GM19438 (cell line): ENCODE data around the gene CCM2.
"Not testable (repeated sequence)": the region's sequence is repeated elsewhere in the genome, so short reads cannot be mapped to it uniquely, and the experiment has no call there.

Experiments
- ATAC-seq: cut with Tn5 transposase; IDR thresholded peaks from one replicate; pipeline ENCODE4 v1.9.1; 2021; ENCODE audit warnings: low read depth; ENCODE audit not compliant: unreplicated experiment

CCM2 gene

GRCh38 chr7:45028138-45028919, 28.3 kb downstream of the CCM2 start:
- no peak for ATAC-seq

DNA sequence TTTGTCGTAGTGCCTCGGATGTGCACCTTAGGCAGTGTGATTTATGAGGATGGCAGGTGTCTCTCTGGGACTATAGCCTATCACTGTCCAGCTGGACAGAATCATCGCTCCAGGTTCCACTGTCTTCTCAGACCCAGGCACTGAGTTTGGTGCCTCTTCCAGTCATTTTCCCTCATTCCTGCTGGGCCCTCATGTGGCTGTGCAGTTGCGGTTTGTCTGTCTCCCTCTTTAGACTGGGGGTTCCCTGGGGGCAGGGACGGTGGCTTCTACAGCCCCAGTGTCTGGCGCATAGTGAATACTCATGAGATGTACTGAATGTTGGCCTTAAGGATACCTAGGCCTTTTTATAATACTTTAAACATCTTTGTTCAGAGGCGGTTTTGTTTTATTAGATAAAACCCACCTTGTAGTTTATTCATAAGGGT, 28.9 kb downstream of the CCM2 start:
- ATAC-seq: no peak

- ATAC-seq: no peak
These were observed 31.8 kb downstream of the CCM2 start for GRCh38 chr7:45031829-45032228.

GRCh38 chr7:45032421-45032820, 32.4 kb downstream of the CCM2 start:
- ATAC-seq: no peak

DNA sequence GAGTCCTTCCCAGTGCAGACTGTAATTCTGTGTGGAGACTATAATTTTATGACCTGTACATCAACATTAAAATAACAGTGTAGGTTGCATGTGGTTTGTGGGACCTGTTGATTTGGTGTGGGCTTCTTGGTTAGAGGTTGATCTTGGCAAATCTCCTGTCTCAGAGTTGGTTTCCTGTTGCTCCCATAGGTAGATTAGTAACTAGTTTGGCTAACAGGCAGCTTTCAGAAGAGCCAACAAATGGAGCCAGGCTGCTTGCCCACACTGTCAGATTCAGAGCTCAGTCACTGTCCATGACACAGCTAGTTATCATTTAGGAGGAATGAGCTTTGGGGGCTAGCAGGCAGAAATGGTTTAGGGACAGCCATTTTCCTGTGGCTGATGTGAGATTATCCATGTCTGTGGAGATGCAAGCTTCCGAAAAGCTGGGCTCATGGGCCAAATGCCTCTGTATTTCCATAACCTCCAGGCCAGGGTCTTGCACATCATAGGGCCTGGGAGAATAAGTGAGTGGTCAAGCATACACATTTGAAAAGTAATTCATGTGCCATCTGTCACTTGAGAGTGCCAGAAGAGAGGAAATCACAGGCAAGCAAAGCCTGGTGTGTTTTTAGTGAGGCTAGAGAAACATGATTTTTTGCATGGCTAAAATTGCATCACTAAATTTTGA, 33.4 kb downstream of the CCM2 start:
- peak; percentile 50 for ATAC-seq

GRCh38 chr7:45033931-45034290, 33.9 kb downstream of the CCM2 start:
- ATAC-seq: no peak

- not testable (repeated sequence) for ATAC-seq
These were observed 34.7 kb downstream of the CCM2 start for GRCh38 chr7:45034710-45035109.

- no peak for ATAC-seq
These were observed 35.4 kb downstream of the CCM2 start for GRCh38 chr7:45035371-45035770.

- no peak for ATAC-seq
These were observed 35.9 kb downstream of the CCM2 start for GRCh38 chr7:45035893-45036292.

GRCh38 chr7:45036317-45036716, 36.3 kb downstream of the CCM2 start:
- no peak for ATAC-seq

GRCh38 chr7:45036796-45037195, 36.8 kb downstream of the CCM2 start:
- no peak for ATAC-seq

GRCh38 chr7:45037876-45038275, 37.9 kb downstream of the CCM2 start:
- no peak for ATAC-seq

DNA sequence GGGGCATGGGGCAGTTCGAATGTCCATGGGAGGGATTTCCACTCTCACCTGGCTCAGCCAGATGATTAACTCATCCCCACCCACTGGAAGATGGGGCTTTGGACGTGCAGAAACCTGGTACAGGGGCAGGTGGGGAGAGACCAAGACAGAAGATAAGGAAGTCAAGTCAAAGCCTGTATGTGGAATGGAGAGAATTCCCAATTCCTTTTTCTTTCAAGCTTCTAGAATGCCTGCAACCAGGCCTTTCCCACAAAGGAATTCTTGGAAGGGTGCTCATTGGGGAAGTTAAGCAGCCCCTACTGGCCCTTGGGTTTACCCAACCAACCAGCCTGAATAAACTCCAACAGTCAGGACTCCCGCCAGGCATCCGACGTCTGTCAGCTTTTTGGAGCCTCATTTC, 39.1 kb downstream of the CCM2 start:
- ATAC-seq: no peak

DNA sequence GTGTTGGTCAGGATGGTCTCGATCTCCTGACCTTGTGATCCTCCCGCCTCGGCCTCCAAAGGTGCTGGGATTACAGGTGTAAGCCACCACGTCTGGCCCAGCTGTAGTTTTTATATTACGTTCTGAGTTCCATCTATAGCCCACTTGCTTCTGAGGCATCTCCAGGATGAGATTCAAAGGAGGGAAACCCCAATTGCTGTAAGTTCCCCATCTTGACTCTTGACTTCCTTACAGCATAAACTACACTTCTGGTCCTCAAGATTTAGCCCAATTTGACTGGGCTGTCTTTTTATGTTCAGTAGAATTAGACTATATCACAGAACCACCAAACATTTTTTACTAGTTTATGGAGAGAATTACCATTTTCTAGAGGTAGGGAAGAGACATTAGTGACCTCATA, 44.3 kb downstream of the CCM2 start:
- ATAC-seq: no peak

DNA sequence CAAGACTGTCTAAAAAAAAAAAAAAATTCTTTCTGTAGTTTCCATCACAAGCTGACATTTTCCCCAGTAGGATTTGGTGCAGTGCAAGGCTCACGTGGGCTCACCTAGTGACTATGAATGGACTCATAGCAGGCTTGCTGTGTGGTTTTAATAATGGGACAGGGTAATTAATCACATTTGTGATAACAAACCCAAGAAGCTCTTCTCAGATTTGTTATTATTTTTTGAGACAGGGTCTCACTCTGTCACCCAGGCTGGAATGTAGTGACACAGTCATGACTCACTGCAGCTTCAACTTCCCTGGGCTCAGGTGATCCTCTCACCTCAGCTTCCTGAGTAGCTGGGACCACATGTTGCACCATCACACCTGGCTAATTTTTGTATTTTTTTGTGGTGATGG, 48.7 kb downstream of the CCM2 start:
- ATAC-seq: no peak

DNA sequence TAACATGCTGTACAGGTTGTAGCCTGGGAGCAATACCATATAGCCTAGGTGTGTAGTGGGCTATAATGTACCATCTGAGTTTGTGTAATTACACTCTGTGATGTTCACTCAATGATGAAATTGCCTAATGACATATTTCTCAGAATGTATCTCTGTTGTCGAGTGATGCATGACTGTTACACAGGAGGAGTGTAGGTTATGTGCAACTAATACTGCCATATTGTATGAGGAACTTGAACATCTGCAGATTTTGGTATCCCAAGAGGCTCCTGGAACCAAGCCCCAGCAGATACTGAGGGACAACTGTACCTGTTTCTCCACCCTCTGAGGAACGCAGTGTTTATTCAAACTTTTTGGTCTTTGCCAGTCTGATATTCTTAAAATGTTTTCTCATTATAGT, 50.2 kb downstream of the CCM2 start:
- ATAC-seq: no peak

- ATAC-seq: no peak
These were observed 52.0 kb downstream of the CCM2 start for GRCh38 chr7:45052011-45052410.

GRCh38 chr7:45053401-45053800, 53.4 kb downstream of the CCM2 start:
- no peak for ATAC-seq

- ATAC-seq: no peak
These were observed 53.9 kb downstream of the CCM2 start for GRCh38 chr7:45053941-45054340.

GRCh38 chr7:45054442-45054841, 54.4 kb downstream of the CCM2 start:
- ATAC-seq: no peak

GRCh38 chr7:45055016-45055415, 55.0 kb downstream of the CCM2 start:
- no peak for ATAC-seq

- ATAC-seq: no peak
These were observed 55.7 kb downstream of the CCM2 start for GRCh38 chr7:45055594-45056219.
